Astrocyte (in vitro differentiated cells and primary cell): ENCODE results near the gene PTPRT. TPM values are rescaled to one million over a fixed set of nuclear protein-coding genes. Genes with fewer than 3 reads are reported as not detected.

Experiments
- DNase-seq: peaks from one replicate; pipeline ENCODE4 v3.0.0-alpha.2; 2010; ENCODE audit warnings: low read depth
- FAIRE-seq: peaks from 2 replicates; lab custom pipeline; 2011; peaks lifted over from hg19 to GRCh38; lab: Jason Lieb, UNC
- H2AFZ ChIP-seq: 2 replicates; pipeline ENCODE4 v1.6.0; 2012; ENCODE audit warnings: low read depth, low read length, inconsistent platforms
- H3K27ac ChIP-seq: 2 replicates; pipeline ENCODE4 v1.5.1; 2011; ENCODE audit warnings: low read depth, low read length, inconsistent platforms
- H3K27me3 ChIP-seq: 2 replicates; pipeline ENCODE4 v1.6.0; 2011; ENCODE audit warnings: low read length, inconsistent platforms; ENCODE audit not compliant: insufficient read depth
- H3K36me3 ChIP-seq: 2 replicates; pipeline ENCODE4 v1.5.1; 2011; ENCODE audit warnings: low read length, inconsistent platforms; ENCODE audit not compliant: insufficient read depth
- H3K4me1 ChIP-seq: 2 replicates; pipeline ENCODE4 v1.5.1; 2011; ENCODE audit warnings: low read length, inconsistent platforms; ENCODE audit not compliant: insufficient read depth
- H3K4me2 ChIP-seq: 2 replicates; pipeline ENCODE4 v1.6.0; 2012; ENCODE audit warnings: low read length, inconsistent platforms
- H3K4me3 ChIP-seq: 2 replicates; pipeline ENCODE4 v1.5.1; 2011; ENCODE audit warnings: low read depth, mild to moderate bottlenecking, low read length, inconsistent platforms; ENCODE audit not compliant: insufficient read depth
- H3K79me2 ChIP-seq: 2 replicates; pipeline ENCODE4 v1.6.0; 2012; ENCODE audit warnings: mild to moderate bottlenecking, low read length, inconsistent platforms; ENCODE audit not compliant: insufficient read depth
- H3K9ac ChIP-seq: 2 replicates; pipeline ENCODE4 v1.6.0; 2012; ENCODE audit warnings: mild to moderate bottlenecking, low read length, inconsistent platforms
- H3K9me3 ChIP-seq: 2 replicates; pipeline ENCODE4 v1.5.1; 2012; ENCODE audit warnings: low read depth, mild to moderate bottlenecking, low read length, inconsistent platforms; ENCODE audit not compliant: insufficient read depth
- H4K20me1 ChIP-seq: 2 replicates; pipeline ENCODE4 v1.6.0; 2012; ENCODE audit warnings: low read length, inconsistent platforms; ENCODE audit not compliant: insufficient read depth
- H3K27ac Mint-ChIP-seq: one replicate; pipeline ENCODE4 v1.8.0; 2021; ENCODE audit warnings: mild to moderate bottlenecking, mixed read lengths; ENCODE audit not compliant: unreplicated experiment
- H3K27me3 Mint-ChIP-seq: one replicate; pipeline ENCODE4 v1.8.0; 2021; ENCODE audit warnings: low read depth, mixed read lengths; ENCODE audit not compliant: unreplicated experiment
- H3K36me3 Mint-ChIP-seq: one replicate; pipeline ENCODE4 v1.8.0; 2021; ENCODE audit warnings: low read depth, mixed read lengths; ENCODE audit not compliant: unreplicated experiment
- H3K4me1 Mint-ChIP-seq: one replicate; pipeline ENCODE4 v1.8.0; 2021; ENCODE audit warnings: low read depth, mixed read lengths; ENCODE audit not compliant: unreplicated experiment
- H3K4me3 Mint-ChIP-seq: one replicate; pipeline ENCODE4 v1.8.0; 2021; ENCODE audit warnings: mild to moderate bottlenecking, moderate library complexity, mixed read lengths; ENCODE audit not compliant: unreplicated experiment
- H3K9me3 Mint-ChIP-seq: one replicate; pipeline ENCODE4 v1.8.0; 2021; ENCODE audit warnings: mild to moderate bottlenecking, mixed read lengths; ENCODE audit not compliant: unreplicated experiment
- EZH2 ChIP-seq: IDR thresholded peaks from 2 replicates; pipeline ENCODE4 v1.6.1; 2012; ENCODE audit warnings: mild to moderate bottlenecking, low read length, inconsistent platforms; ENCODE audit not compliant: insufficient read depth
- total RNA-seq: library from RNA; stranded (reverse); gene quantifications from 2 replicates; pipeline ENCODE4 v1.2.1, GENCODE V29; 2021
- TF ChIP-seq, protein P1 (sequence below): IDR thresholded peaks from 2 replicates; pipeline ENCODE4 v1.5.1; 2011; ENCODE audit warnings: low read depth, mild to moderate bottlenecking, inconsistent platforms, low read length, moderate library complexity; ENCODE audit not compliant: insufficient read depth

Gene PTPRT
- total RNA-seq, 1 donor from 2014 or later: 0.25 TPM

DNA sequence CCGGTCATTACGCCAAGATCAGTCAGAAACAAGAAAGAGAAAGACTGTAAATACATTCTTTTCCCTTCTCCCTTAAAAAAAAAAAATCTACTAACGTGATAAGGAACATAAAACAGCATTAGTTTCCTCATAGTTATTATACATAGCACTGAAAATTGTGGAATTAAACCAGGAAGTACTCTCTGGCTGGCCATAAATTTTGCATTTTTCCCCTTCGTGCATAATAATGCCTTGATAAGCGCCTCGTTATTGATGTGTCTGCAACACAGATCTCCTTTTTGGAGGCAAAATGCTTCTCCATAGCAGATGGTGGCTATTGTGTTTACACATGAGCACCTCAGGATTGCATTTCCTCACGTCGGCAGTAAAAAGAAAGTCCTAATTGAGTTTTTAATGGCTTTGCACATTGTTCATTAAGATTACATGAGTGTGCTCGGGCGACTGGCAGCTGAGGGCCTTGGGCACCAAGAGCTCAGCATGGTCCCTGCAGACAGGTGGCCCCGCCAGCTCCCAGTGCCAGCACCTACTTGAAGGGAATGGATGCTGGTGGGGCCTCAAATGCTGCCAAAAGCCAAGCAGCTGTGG, 394.5 kb downstream of the PTPRT start:
- Histone ChIP-seq H3K9ac (no peak overlapping the region), H3K27me3 (no peaks in the 10 kb centered on the region), H3K9me3 (peaks cover 2% of the 10 kb centered on the region), H3K27ac (no peak overlapping the region), H2AFZ (no peak overlapping the region), H3K4me3 (no peak overlapping the region), H4K20me1 (no peaks in the 10 kb centered on the region), H3K4me1 (no peaks in the 10 kb centered on the region), H3K79me2 (no peaks in the 10 kb centered on the region), H3K4me2 (no peak overlapping the region), H3K36me3 (no peaks in the 10 kb centered on the region)
- FAIRE-seq (no peak), DNase-seq (no peak)
- Mint-ChIP-seq H3K4me3 (no peak overlapping the region), H3K36me3 (peaks cover 1% of the 10 kb centered on the region), H3K27ac (no peak overlapping the region), H3K4me1 (no peaks in the 10 kb centered on the region), H3K9me3 (peaks cover 10% of the 10 kb centered on the region), H3K27me3 (peaks cover 3% of the 10 kb centered on the region)
- TF ChIP-seq, protein P1, sequence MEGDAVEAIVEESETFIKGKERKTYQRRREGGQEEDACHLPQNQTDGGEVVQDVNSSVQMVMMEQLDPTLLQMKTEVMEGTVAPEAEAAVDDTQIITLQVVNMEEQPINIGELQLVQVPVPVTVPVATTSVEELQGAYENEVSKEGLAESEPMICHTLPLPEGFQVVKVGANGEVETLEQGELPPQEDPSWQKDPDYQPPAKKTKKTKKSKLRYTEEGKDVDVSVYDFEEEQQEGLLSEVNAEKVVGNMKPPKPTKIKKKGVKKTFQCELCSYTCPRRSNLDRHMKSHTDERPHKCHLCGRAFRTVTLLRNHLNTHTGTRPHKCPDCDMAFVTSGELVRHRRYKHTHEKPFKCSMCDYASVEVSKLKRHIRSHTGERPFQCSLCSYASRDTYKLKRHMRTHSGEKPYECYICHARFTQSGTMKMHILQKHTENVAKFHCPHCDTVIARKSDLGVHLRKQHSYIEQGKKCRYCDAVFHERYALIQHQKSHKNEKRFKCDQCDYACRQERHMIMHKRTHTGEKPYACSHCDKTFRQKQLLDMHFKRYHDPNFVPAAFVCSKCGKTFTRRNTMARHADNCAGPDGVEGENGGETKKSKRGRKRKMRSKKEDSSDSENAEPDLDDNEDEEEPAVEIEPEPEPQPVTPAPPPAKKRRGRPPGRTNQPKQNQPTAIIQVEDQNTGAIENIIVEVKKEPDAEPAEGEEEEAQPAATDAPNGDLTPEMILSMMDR: no peak
- no peak for TF ChIP-seq EZH2

GRCh38 chr20:42792052-42792451, 397.7 kb downstream of the PTPRT start:
- H3K27me3 Mint-ChIP-seq: peaks cover 3% of the 10 kb centered on the region

DNA sequence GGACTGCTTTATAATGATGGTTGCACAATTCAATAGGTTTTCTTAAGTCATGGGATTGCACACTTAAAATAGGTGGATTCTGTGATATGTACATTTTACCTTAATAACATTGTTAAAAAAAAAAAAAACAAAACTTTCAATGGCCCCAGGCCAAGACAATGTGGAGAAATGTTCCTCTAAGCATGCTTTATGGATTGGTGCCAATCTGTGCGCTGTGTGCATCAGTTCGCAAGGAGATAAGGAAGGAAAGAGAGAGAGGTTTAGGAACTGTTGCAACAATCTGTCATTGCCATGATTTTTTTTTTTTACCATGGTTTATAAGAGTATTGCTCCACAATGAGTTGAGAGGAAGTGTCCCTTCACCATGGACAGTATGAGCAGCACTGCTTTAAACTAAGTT, 399.6 kb downstream of the PTPRT start:
- Histone ChIP-seq H3K36me3 (no peaks in the 10 kb centered on the region), H3K9ac (no peak overlapping the region), H3K27ac (no peak overlapping the region), H4K20me1 (no peaks in the 10 kb centered on the region), H3K79me2 (no peaks in the 10 kb centered on the region), H3K27me3 (no peaks in the 10 kb centered on the region), H2AFZ (no peak overlapping the region), H3K4me2 (no peak overlapping the region), H3K4me3 (no peak overlapping the region), H3K9me3 (peaks cover 2% of the 10 kb centered on the region), H3K4me1 (no peaks in the 10 kb centered on the region)
- DNase-seq (no peak), FAIRE-seq (no peak)
- Mint-ChIP-seq H3K36me3 (peaks cover 1% of the 10 kb centered on the region), H3K4me1 (no peaks in the 10 kb centered on the region), H3K27me3 (peaks cover 3% of the 10 kb centered on the region), H3K4me3 (no peak overlapping the region), H3K27ac (no peak overlapping the region), H3K9me3 (peaks cover 5% of the 10 kb centered on the region)
- no peak for TF ChIP-seq EZH2
- TF ChIP-seq, protein P1: no peak

More at GRCh38 chr20:42792052-42792451, 397.7 kb downstream of the PTPRT start:
- no peaks in the 10 kb centered on the region for H3K4me1 Mint-ChIP-seq
- H3K4me3 Mint-ChIP-seq: no peak overlapping the region
- H3K27ac Mint-ChIP-seq: no peak overlapping the region
- Histone ChIP-seq H3K4me2 (no peak overlapping the region), H3K9me3 (peaks cover 2% of the 10 kb centered on the region), H3K9ac (no peak overlapping the region), H3K27ac (no peak overlapping the region), H3K4me1 (no peaks in the 10 kb centered on the region), H4K20me1 (no peaks in the 10 kb centered on the region), H3K79me2 (no peaks in the 10 kb centered on the region), H3K27me3 (no peaks in the 10 kb centered on the region), H3K4me3 (no peak overlapping the region), H2AFZ (no peak overlapping the region), H3K36me3 (no peaks in the 10 kb centered on the region)
- DNase-seq (no peak), FAIRE-seq (no peak)
- H3K9me3 Mint-ChIP-seq: peaks cover 9% of the 10 kb centered on the region
- peaks cover 1% of the 10 kb centered on the region for H3K36me3 Mint-ChIP-seq
- TF ChIP-seq, protein P1: no peak
- TF ChIP-seq EZH2: no peak
